Pancreas (tissue), 10 donors: ENCODE results near the gene NAALADL1. TPM values are rescaled to one million over a fixed set of nuclear protein-coding genes. Genes with fewer than 3 reads are reported as not detected.

Experiments used
- ATAC-seq, 4 donors: fragments of 200-7000 bp; cut with Tn5 transposase; one replicate each; pipeline versions ENCODE4 v1.8.0 to v1.9.1; 2020; ENCODE audit warnings: mild to moderate bottlenecking in 4 of 4, moderate library complexity in 4 of 4
- DNase-seq, 6 donors: peaks; one replicate each; pipeline ENCODE4 v3.0.0-alpha.2; 2020
- FAIRE-seq: peaks from 2 replicates; lab custom pipeline; 2012; peaks lifted over from hg19 to GRCh38; lab: Jason Lieb, UNC
- H3K27ac ChIP-seq, 4 donors: fragments of 200-600 bp; sonication (generic); 1 replicate in 3 of 4; 2 replicates in 1 of 4; pipeline versions ENCODE4 v1.5.0 to v1.8.0; 2020
- H3K27me3 ChIP-seq, 4 donors: fragments of 200-600 bp; one replicate each; pipeline ENCODE4 v1.8.0; 2021
- H3K36me3 ChIP-seq, 3 donors: fragments of 200-600 bp; sonication (generic) in 1 of 3; one replicate each; pipeline versions ENCODE4 v1.5.0 to v1.8.0; 2020 to 2021
- H3K4me1 ChIP-seq, 3 donors: fragments of 200-600 bp; one replicate each; pipeline ENCODE4 v1.8.0; 2021
- H3K4me3 ChIP-seq, 4 donors: fragments of 200-600 bp; sonication (generic) in 2 of 4; one replicate each; pipeline versions ENCODE4 v1.5.0 to v1.8.0; 2020 to 2021
- H3K9me3 ChIP-seq, 4 donors: fragments of 200-600 bp; one replicate each; pipeline ENCODE4 v1.8.0; 2021
- CTCF ChIP-seq, 4 donors: fragments of 200-600 bp; sonication (generic) in 3 of 4; IDR thresholded peaks; one replicate each; pipeline versions ENCODE4 v1.5.0 to v1.8.0; 2021; ENCODE audit warnings: antibody characterized with exemption in 4 of 4
- WGBS, 2 donors: extraction: QIAGEN DNeasy Blood & Tissue Kit; methylation state at CpG; one replicate each; pipeline ENCODE4 v1.1.7; 2013; 5-methylcytosine and 5-hydroxymethylcytosine counted together
- intact Hi-C, 3 donors: fragments of 100-400 bp; cut with DNase I; formaldehyde crosslinking; loops; one replicate each; pipeline versions ENCODE4 v1.11.1 to v1.14.2; 2022
- polyA plus RNA-seq, 2 donors: library from polyadenylated mRNA; stranded (reverse); fragments of 200-250 nt; gene quantifications; one replicate each; pipeline ENCODE4 v1.2.3, GENCODE V29; 2013
- total RNA-seq, 6 donors: library from RNA; stranded (reverse); fragmentation: NEBNext Ultra II Directional in 4 of 6; extraction: Animal tissue kit (Norgen Biotek cat#: 25700) in 4 of 6; gene quantifications; one replicate each; pipeline versions ENCODE4 v1.2.1 to v1.2.4, GENCODE V29; 2021 to 2023
- donor health status: healthy with polysubstance abuse.
- donor health status: DM: no; HTN: no; CAD: no; lungs with moderate emphysema.
- donor health status: DM: no; HTN: no; CAD: no.
- donor health status: control.
- donor health status: control.
- donor health status: Bipolar disorder and iron deficiency.
- donor health status: DM: yes; HTN: yes; CAD: no.
- donor health status: DM: no; HTN: no; CAD: no.
- donor health status: DM: no; HTN: no; CAD: no.
- donor health status: DM: yes; HTN: yes; CAD: no.

The NAALADL1 gene
- total and polyA plus RNA-seq, 8 donors, result 0.51 to 7.6 (median 1.4) TPM

- DNase-seq (no peak), ATAC-seq (no peak), FAIRE-seq (no peak)
- Histone ChIP-seq H3K9me3 (no peaks in the 10 kb centered on the region), H3K36me3 (peaks cover 0 to 17% (median 8%) of the 10 kb centered on the region in 3 donors), H3K27ac (no peak overlapping the region), H3K27me3 (no peaks in the 10 kb centered on the region), H3K4me1 (peaks cover 0 to 15% (median 11%) of the 10 kb centered on the region in 3 donors), H3K4me3 (no peak overlapping the region)
- intact Hi-C loops, result no loop called here
- TF ChIP-seq CTCF (IDR thresholded peaks at IDR 0.05), result no peak
- 94 to 95% methylated on average over 14 to 15 of the region's 15 CpGs for WGBS, 2 donors
These were observed 29.5 kb upstream of the NAALADL1 start for GRCh38 chr11:65087827-65088226.

DNA sequence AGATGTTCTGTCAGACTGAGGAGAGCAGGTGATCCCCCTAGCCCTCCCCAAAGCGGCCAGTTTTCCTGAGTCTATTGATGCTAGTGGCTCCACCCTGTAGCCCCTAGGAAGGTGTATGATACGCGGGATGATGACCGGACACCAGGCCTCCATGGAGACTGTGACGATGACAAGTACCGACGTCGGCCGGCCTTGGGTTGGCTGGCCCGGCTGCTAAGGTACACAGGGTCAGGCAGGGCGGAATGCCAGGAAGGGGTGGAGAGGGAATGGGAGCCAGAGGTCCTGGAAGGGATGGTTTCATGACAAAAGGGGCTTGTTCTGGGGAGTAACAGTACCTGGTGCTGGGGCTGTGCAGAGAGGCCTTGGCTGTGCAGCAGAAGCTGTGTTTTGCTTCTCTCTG, 28.9 kb upstream of the NAALADL1 start:
- no peak overlapping the region for H3K27ac ChIP-seq
- peaks cover 0 to 15% (median 11%) of the 10 kb centered on the region in 3 donors for H3K4me1 ChIP-seq
- no peak overlapping the region for H3K4me3 ChIP-seq
- H3K9me3 ChIP-seq, result no peaks in the 10 kb centered on the region
- no peak for TF ChIP-seq CTCF (IDR thresholded peaks at IDR 0.05)
- DNase-seq, result no peak
- ATAC-seq, result no peak
- intact Hi-C loops, result no loop called here
- no peaks in the 10 kb centered on the region for H3K27me3 ChIP-seq
- peaks cover 0 to 17% (median 8%) of the 10 kb centered on the region in 3 donors for H3K36me3 ChIP-seq
- no peak for FAIRE-seq
- 67 to 68% methylated on average over 11 of the region's 11 CpGs for WGBS, 2 donors

- intact Hi-C loops, result no loop called here
- TF ChIP-seq CTCF (IDR thresholded peaks at IDR 0.05), result no peak
- H3K9me3 ChIP-seq, result no peaks in the 10 kb centered on the region
- peaks cover 0 to 17% (median 8%) of the 10 kb centered on the region in 3 donors for H3K36me3 ChIP-seq
- DNase-seq (no peak), FAIRE-seq (no peak), ATAC-seq (no peak)
- peaks cover 0 to 15% (median 11%) of the 10 kb centered on the region in 3 donors for H3K4me1 ChIP-seq
- no peak overlapping the region for H3K4me3 ChIP-seq
- H3K27me3 ChIP-seq, result no peaks in the 10 kb centered on the region
- WGBS, 2 donors, result 86 to 93% methylated on average over 9 of the region's 9 CpGs
- H3K27ac ChIP-seq, result no peak overlapping the region
These were observed 28.5 kb upstream of the NAALADL1 start for GRCh38 chr11:65086809-65087208.

- no peak for FAIRE-seq
These were observed 27.1 kb upstream of the NAALADL1 start for GRCh38 chr11:65085446-65085845.

More at GRCh38 chr11:65085446-65085845, 27.1 kb upstream of the NAALADL1 start:
- H3K36me3 ChIP-seq, result peaks cover 0 to 17% (median 8%) of the 10 kb centered on the region in 3 donors
- no peaks in the 10 kb centered on the region for H3K9me3 ChIP-seq
- TF ChIP-seq CTCF (IDR thresholded peaks at IDR 0.05), result no peak
- ATAC-seq (no peak), DNase-seq (no peak)
- H3K27me3 ChIP-seq, result no peaks in the 10 kb centered on the region
- no peak overlapping the region for H3K4me3 ChIP-seq
- peaks cover 0 to 15% (median 11%) of the 10 kb centered on the region in 3 donors for H3K4me1 ChIP-seq
- intact Hi-C loops, result no loop called here
- 85 to 92% methylated on average over 4 of the region's 4 CpGs for WGBS, 2 donors
- no peak overlapping the region for H3K27ac ChIP-seq
